Neural progenitor cell (in vitro differentiated cells): Measurements from ENCODE around the gene ZNF567. TPM values are rescaled to one million over a fixed set of nuclear protein-coding genes. Genes with fewer than 3 reads are reported as not detected.

Source experiments
- DNase-seq: peaks from one replicate; pipeline ENCODE4 v3.0.0-alpha.2; 2016; ENCODE audit warnings: low spot score
- H2AFZ ChIP-seq: fragments of 200-600 bp; sonication (generic); replicated peaks from 2 replicates; pipeline ENCODE4 v1.6.1; 2016; ENCODE audit warnings: antibody characterized with exemption
- H3F3A ChIP-seq: fragments of 200-600 bp; sonication (generic); 2 replicates; pipeline ENCODE4 v1.6.1; 2016; ENCODE audit warnings: antibody characterized with exemption, low read depth
- H3K27ac ChIP-seq: fragments of 200-600 bp; sonication (generic); 2 replicates; pipeline ENCODE4 v1.5.1; 2016; ENCODE audit warnings: mild to moderate bottlenecking
- H3K27me3 ChIP-seq: fragments of 200-600 bp; sonication (generic); 2 replicates; pipeline ENCODE4 v1.6.1; 2016; ENCODE audit warnings: mild to moderate bottlenecking, moderate library complexity
- H3K36me3 ChIP-seq: fragments of 200-600 bp; sonication (generic); 2 replicates; pipeline ENCODE4 v1.5.1; 2016
- H3K4me1 ChIP-seq: fragments of 200-600 bp; sonication (generic); 2 replicates; pipeline ENCODE4 v1.6.1; 2016; ENCODE audit warnings: mixed run types
- H3K4me2 ChIP-seq: fragments of 200-600 bp; sonication (generic); 2 replicates; pipeline ENCODE4 v1.6.1; 2016
- H3K4me3 ChIP-seq: fragments of 200-600 bp; sonication (generic); 2 replicates; pipeline ENCODE4 v1.5.1; 2016
- H3K79me2 ChIP-seq: fragments of 200-600 bp; sonication (generic); 2 replicates; pipeline ENCODE4 v1.6.1; 2016; ENCODE audit warnings: low read depth
- H3K9ac ChIP-seq: fragments of 200-600 bp; sonication (generic); 2 replicates; pipeline ENCODE4 v1.6.1; 2016
- H3K9me3 ChIP-seq: fragments of 200-600 bp; sonication (generic); 2 replicates; pipeline ENCODE4 v1.5.1; 2016; ENCODE audit warnings: low read depth
- H4K20me1 ChIP-seq: fragments of 200-600 bp; sonication (generic); 2 replicates; pipeline ENCODE4 v1.6.1; 2016; ENCODE audit warnings: low read depth
- H3K27ac Mint-ChIP-seq: 3 replicates; pipeline ENCODE4 v1.8.0; 2021; ENCODE audit warnings: mixed read lengths
- H3K27me3 Mint-ChIP-seq: 2 replicates; pipeline ENCODE4 v1.8.0; 2022; ENCODE audit warnings: low read depth, mild to moderate bottlenecking, inconsistent platforms, moderate library complexity, mixed read lengths; ENCODE audit not compliant: insufficient read depth
- H3K36me3 Mint-ChIP-seq: 3 replicates; pipeline ENCODE4 v1.8.0; 2021; ENCODE audit warnings: mixed read lengths
- H3K4me1 Mint-ChIP-seq: 3 replicates; pipeline ENCODE4 v1.8.0; 2021; ENCODE audit warnings: mixed read lengths
- H3K4me3 Mint-ChIP-seq: 3 replicates; pipeline ENCODE4 v1.8.0; 2021; ENCODE audit warnings: mild to moderate bottlenecking, moderate library complexity, mixed read lengths
- H3K9me3 Mint-ChIP-seq: 3 replicates; pipeline ENCODE4 v1.8.0; 2020; ENCODE audit warnings: mixed read lengths
- EZH2 ChIP-seq: fragments of 200-600 bp; sonication (generic); IDR thresholded peaks from 2 replicates; pipeline ENCODE4 v1.6.1; 2017; ENCODE audit warnings: antibody characterized with exemption, mild to moderate bottlenecking, moderate library complexity
- EZH2phosphoT487 ChIP-seq: fragments of 200-600 bp; sonication (generic); IDR thresholded peaks from 2 replicates; pipeline ENCODE4 v1.6.1; 2017; ENCODE audit warnings: antibody characterized with exemption
- total RNA-seq: library from RNA; depleted of rRNA; stranded (reverse); fragments of >200 nt; gene quantifications from 2 replicates; pipeline ENCODE4 v1.2.3, GENCODE V29; 2015; ENCODE audit warnings: low replicate concordance
- TF ChIP-seq, protein P1 (sequence below): fragments of 200-600 bp; sonication (generic); IDR thresholded peaks from 2 replicates; pipeline ENCODE4 v1.5.1; 2017; ENCODE audit warnings: antibody characterized with exemption, mild to moderate bottlenecking

The ZNF567 gene
- total RNA-seq, 1 donor from 2014 or later, result 27.7 TPM

DNA sequence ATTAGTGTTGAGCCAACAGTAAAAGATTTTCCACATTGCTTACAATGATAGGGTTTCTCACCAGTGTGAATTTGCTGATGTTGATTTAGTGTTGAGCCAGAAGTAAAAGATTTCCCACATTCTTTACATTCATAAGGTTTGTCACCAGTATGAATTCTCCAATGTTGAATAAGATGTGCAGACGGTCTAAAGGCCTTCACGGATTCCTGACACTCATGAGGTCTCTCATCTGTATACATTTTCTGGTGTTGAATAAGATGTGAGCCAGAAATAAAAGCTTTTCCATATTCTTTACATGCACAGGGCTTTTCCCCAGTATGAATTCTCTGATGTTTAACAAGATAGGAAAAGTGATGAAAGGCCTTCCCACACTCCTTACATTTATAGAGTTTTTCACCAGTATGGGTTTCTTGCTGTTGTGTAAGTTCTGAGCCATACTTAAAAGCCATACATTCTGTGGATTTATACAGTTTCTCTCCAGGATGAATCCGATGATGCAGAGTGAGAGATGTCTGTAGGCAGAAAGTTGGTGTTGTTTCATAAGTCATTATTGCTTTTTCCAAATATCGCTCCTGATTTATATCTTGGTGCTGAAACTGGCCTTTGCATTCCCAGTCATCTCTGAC is 62.8 kb downstream of the ZNF567 start:
- Mint-ChIP-seq H3K4me1 (no peaks in the 10 kb centered on the region), H3K4me3 (no peak overlapping the region), H3K9me3 (peaks cover 86% of the 10 kb centered on the region), H3K27me3 (peaks cover 3% of the 10 kb centered on the region), H3K27ac (no peak overlapping the region), H3K36me3 (peaks cover 77% of the 10 kb centered on the region)
- no peak overlapping the region for H3K9ac ChIP-seq
- peaks cover 83% of the 10 kb centered on the region for H3K36me3 ChIP-seq
- H3K27ac ChIP-seq, result no peak overlapping the region
- H3K79me2 ChIP-seq, result no peaks in the 10 kb centered on the region
- H3K4me2 ChIP-seq, result no peak overlapping the region
- H3K27me3 ChIP-seq, result no peaks in the 10 kb centered on the region
- H4K20me1 ChIP-seq, result no peaks in the 10 kb centered on the region
- H2AFZ ChIP-seq, result no peak overlapping the region
- no peak for DNase-seq
- no peaks in the 10 kb centered on the region for H3K4me1 ChIP-seq
- peaks cover 86% of the 10 kb centered on the region for H3K9me3 ChIP-seq
- H3F3A ChIP-seq, result peaks cover 26% of the 10 kb centered on the region
- H3K4me3 ChIP-seq, result no peak overlapping the region
- no peak for TF ChIP-seq EZH2phosphoT487
- TF ChIP-seq, protein P1, sequence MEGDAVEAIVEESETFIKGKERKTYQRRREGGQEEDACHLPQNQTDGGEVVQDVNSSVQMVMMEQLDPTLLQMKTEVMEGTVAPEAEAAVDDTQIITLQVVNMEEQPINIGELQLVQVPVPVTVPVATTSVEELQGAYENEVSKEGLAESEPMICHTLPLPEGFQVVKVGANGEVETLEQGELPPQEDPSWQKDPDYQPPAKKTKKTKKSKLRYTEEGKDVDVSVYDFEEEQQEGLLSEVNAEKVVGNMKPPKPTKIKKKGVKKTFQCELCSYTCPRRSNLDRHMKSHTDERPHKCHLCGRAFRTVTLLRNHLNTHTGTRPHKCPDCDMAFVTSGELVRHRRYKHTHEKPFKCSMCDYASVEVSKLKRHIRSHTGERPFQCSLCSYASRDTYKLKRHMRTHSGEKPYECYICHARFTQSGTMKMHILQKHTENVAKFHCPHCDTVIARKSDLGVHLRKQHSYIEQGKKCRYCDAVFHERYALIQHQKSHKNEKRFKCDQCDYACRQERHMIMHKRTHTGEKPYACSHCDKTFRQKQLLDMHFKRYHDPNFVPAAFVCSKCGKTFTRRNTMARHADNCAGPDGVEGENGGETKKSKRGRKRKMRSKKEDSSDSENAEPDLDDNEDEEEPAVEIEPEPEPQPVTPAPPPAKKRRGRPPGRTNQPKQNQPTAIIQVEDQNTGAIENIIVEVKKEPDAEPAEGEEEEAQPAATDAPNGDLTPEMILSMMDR, result no peak
- TF ChIP-seq EZH2, result no peak

Other genes starting within 250 kb of the ZNF567 start
- gene ZNF566, start 198.1 kb upstream of the ZNF567 start, total RNA-seq, result 16.8 and 29.5 TPM in 2 replicates
- 55.9 and 67.7 TPM in 2 replicates for gene ZNF260, start 159.3 kb upstream of the ZNF567 start, total RNA-seq
- gene ZNF529, start 114.3 kb upstream of the ZNF567 start, total RNA-seq, result 33.7 and 33.9 TPM in 2 replicates
- 16.8 and 17.8 TPM in 2 replicates for gene ZNF382, start 82.3 kb upstream of the ZNF567 start, total RNA-seq
- gene ZNF461, start 20.8 kb upstream of the ZNF567 start, total RNA-seq, result 13.6 and 13.8 TPM in 2 replicates
- 25.5 and 32.1 TPM in 2 replicates for gene ZNF850, start 85.2 kb downstream of the ZNF567 start, total RNA-seq
- gene ZNF790, start 150.8 kb downstream of the ZNF567 start, total RNA-seq, result 13.7 and 18.8 TPM in 2 replicates
- 11.7 and 18.1 TPM in 2 replicates for gene ZNF345, start 163.3 kb downstream of the ZNF567 start, total RNA-seq
- gene ZNF829, start 228.7 kb downstream of the ZNF567 start, total RNA-seq, result 5.9 and 8.0 TPM in 2 replicates
- gene ZNF568, start 228.7 kb downstream of the ZNF567 start, total RNA-seq, result 6.3 and 8.9 TPM in 2 replicates